ENCODE results near the gene SCFD2.

DNA sequence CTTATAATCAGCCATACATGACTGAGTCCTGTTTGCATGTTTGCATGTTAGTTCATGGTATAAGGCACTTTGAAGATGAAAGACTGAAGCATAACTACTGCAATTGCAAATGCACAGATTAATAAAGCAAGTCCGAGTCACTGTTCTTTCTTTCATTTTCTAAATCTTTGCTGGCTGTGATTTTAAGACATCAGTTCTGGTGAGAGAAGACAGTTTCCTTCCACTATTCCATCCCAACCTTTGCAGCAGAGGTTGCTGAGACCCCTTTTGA is 475.4 kb downstream of the SCFD2 start:
- TF ChIP-seq, protein P1, sequence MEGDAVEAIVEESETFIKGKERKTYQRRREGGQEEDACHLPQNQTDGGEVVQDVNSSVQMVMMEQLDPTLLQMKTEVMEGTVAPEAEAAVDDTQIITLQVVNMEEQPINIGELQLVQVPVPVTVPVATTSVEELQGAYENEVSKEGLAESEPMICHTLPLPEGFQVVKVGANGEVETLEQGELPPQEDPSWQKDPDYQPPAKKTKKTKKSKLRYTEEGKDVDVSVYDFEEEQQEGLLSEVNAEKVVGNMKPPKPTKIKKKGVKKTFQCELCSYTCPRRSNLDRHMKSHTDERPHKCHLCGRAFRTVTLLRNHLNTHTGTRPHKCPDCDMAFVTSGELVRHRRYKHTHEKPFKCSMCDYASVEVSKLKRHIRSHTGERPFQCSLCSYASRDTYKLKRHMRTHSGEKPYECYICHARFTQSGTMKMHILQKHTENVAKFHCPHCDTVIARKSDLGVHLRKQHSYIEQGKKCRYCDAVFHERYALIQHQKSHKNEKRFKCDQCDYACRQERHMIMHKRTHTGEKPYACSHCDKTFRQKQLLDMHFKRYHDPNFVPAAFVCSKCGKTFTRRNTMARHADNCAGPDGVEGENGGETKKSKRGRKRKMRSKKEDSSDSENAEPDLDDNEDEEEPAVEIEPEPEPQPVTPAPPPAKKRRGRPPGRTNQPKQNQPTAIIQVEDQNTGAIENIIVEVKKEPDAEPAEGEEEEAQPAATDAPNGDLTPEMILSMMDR (IDR thresholded peaks at IDR 0.05; ENCODE audit: poor library complexity, severe bottlenecking), result no peak
- TF ChIP-seq EP300 (conservative IDR thresholded peaks at IDR 0.05; ENCODE audit: poor library complexity, severe bottlenecking) (no peak), TAF1 (IDR thresholded peaks at IDR 0.05; ENCODE audit: low read depth) (no peak), MXI1 (conservative IDR thresholded peaks at IDR 0.05; ENCODE audit: poor library complexity, severe bottlenecking) (no peak), POLR2AphosphoS5 (IDR thresholded peaks at IDR 0.05) (no peak)
